CD4-positive, alpha-beta T cell (primary cell): ENCODE measurements around the gene PADI4. TPM values are rescaled to one million over a fixed set of nuclear protein-coding genes. Genes with fewer than 3 reads are reported as not detected.

Experiments
- ATAC-seq: fragments of 200-7000 bp; cut with Tn5 transposase; one replicate; pipeline ENCODE4 v1.10.0; 2022; ENCODE audit warnings: mild to moderate bottlenecking; ENCODE audit not compliant: poor library complexity
- CTCF ChIA-PET: fragments of 350-600 bp; sonication (Branson Sonifier 250); formaldehyde crosslinking; loops from one replicate; lab custom pipeline; 2021; ENCODE audit warnings: antibody characterized with exemption, inconsistent platforms; lab: Charles Lee
- POLR2A ChIA-PET: fragments of 350-600 bp; sonication (Branson Sonifier 250); formaldehyde crosslinking; loops from one replicate; lab custom pipeline; 2021; ENCODE audit warnings: antibody characterized with exemption, inconsistent platforms; lab: Charles Lee
- DNase-seq, 14 experiments: peaks; one replicate each; pipeline ENCODE4 v3.0.0-alpha.2; 2013 to 2020; ENCODE audit warnings: mixed read lengths in 2 of 14
- H3K27ac ChIP-seq, 2 donors: one replicate each; pipeline versions ENCODE4 v1.5.1 to v1.7.0; 2013; ENCODE audit warnings: low read length in 2 of 2, low read depth in 1 of 2, mild to moderate bottlenecking in 1 of 2
- H3K27me3 ChIP-seq, 2 experiments: 1 replicate in 1 of 2; 2 replicates in 1 of 2; pipeline versions ENCODE4 v1.6.1 to v1.7.0; 2013; ENCODE audit warnings: low read length in 2 of 2, control low read depth in 1 of 2, mild to moderate bottlenecking in 1 of 2, moderate library complexity in 1 of 2; ENCODE audit not compliant: insufficient read depth in 2 of 2, control insufficient read depth in 1 of 2
- H3K36me3 ChIP-seq: one replicate; pipeline ENCODE4 v1.6.1; 2013; ENCODE audit warnings: low read length, control low read depth; ENCODE audit not compliant: insufficient read depth
- H3K4me1 ChIP-seq: one replicate; pipeline ENCODE4 v1.6.1; 2013; ENCODE audit warnings: low read length, control low read depth; ENCODE audit not compliant: insufficient read depth
- H3K4me3 ChIP-seq: one replicate; pipeline ENCODE4 v1.5.1; 2013; ENCODE audit warnings: mild to moderate bottlenecking, low read length, moderate library complexity
- H3K9me3 ChIP-seq, 2 experiments: 1 replicate in 1 of 2; 2 replicates in 1 of 2; pipeline versions ENCODE4 v1.6.1 to v1.7.0; 2013; ENCODE audit warnings: low read length in 2 of 2, mild to moderate bottlenecking in 2 of 2, control low read depth in 1 of 2, moderate library complexity in 1 of 2; ENCODE audit not compliant: control insufficient read depth in 1 of 2, insufficient read depth in 1 of 2
- H3K27ac Mint-ChIP-seq: one replicate; pipeline ENCODE4 v1.8.0; 2020; ENCODE audit warnings: mixed read lengths
- H3K27me3 Mint-ChIP-seq: one replicate; pipeline ENCODE4 v1.8.0; 2021; ENCODE audit warnings: mixed read lengths
- H3K36me3 Mint-ChIP-seq: one replicate; pipeline ENCODE4 v1.8.0; 2021; ENCODE audit warnings: low read depth, mixed read lengths
- H3K4me1 Mint-ChIP-seq: one replicate; pipeline ENCODE4 v1.8.0; 2021; ENCODE audit warnings: low read depth, mixed read lengths
- H3K4me3 Mint-ChIP-seq: one replicate; pipeline ENCODE4 v1.8.0; 2020; ENCODE audit warnings: mild to moderate bottlenecking, mixed read lengths
- H3K9me3 Mint-ChIP-seq: one replicate; pipeline ENCODE4 v1.8.0; 2020; ENCODE audit warnings: mixed read lengths
- CTCF ChIP-seq: fragments of 200-600 bp; IDR thresholded peaks from one replicate; pipeline ENCODE4 v1.8.0; 2022; ENCODE audit warnings: antibody characterized with exemption, mild to moderate bottlenecking
- intact Hi-C, 2 experiments: fragments of 100-400 bp; cut with DNase I in 1 of 2; cut with micrococcal nuclease in 1 of 2; formaldehyde crosslinking; loops; one replicate each; pipeline versions ENCODE4 v1.15.1 to v1.9.0; 2023 to 2025; cut with DNase I, micrococcal nuclease
- total RNA-seq, 174 experiments: library from RNA in 2 of 174; stranded (reverse) in 2 of 174; gene quantifications; one replicate each; pipeline ENCODE4 v1.2.3 and lab custom pipeline; 2021 to 2026

The PADI4 gene
- total RNA-seq, 2 experiments from 2014 or later: 0.41 to 0.75 TPM

DNA sequence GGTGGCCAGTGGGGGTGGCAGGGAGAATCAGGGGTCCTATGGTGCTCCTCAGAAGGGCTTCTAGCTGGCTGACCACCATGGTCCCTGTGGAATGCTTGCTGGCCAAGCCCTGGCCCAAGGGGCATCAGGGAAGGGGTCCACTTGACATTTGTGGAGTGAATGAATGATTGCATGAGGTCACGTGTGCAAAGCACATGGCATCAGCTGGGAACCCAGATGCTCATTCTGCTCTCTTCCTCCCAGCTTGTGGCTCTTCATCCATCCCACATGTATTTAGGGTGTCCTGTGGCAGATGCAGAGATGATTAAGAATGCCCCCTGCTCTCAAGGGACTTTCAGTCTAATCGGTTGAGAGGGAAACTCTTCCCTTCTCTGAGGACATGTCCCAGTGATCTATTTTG, 27.1 kb upstream of the PADI4 start:
- no peaks in the 10 kb centered on the region for H3K27me3 ChIP-seq
- intact Hi-C loops: no loop called here
- H3K9me3 ChIP-seq: no peaks in the 10 kb centered on the region
- no peak for TF ChIP-seq CTCF
- H3K4me1 Mint-ChIP-seq: no peaks in the 10 kb centered on the region
- no peak for ATAC-seq
- H3K36me3 Mint-ChIP-seq: no peaks in the 10 kb centered on the region
- H3K4me1 ChIP-seq: no peaks in the 10 kb centered on the region
- ChIA-PET POLR2A (no interaction called here), CTCF (no interaction called here)
- no peak overlapping the region for H3K27ac ChIP-seq
- no peak overlapping the region for H3K4me3 ChIP-seq
- no peak for DNase-seq
- peaks cover 26% of the 10 kb centered on the region for H3K27me3 Mint-ChIP-seq
- H3K36me3 ChIP-seq: no peaks in the 10 kb centered on the region
- H3K4me3 Mint-ChIP-seq: no peak overlapping the region
- H3K27ac Mint-ChIP-seq: no peak overlapping the region
- H3K9me3 Mint-ChIP-seq: no peaks in the 10 kb centered on the region

DNA sequence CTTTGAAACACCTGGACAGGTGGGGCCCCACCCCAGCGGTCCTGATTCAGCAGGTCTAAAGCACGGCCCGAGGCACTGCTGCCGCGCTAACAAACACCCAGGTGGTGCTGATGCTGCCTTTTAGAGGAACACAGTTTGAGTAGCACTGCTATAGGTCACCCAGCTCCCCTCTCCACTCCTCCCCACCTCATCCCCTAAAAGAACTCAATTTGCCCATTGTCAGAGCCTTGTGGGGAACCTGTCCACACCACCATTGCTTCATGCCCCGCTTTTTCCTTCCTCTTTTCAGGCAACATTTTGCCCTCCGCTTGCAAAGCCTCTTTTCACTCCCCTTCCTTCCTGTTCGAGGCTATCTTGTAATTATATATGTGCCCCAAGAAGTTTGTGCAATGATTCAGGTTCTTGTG, 26.2 kb upstream of the PADI4 start:
- H3K4me1 Mint-ChIP-seq: no peaks in the 10 kb centered on the region
- TF ChIP-seq CTCF: no peak
- H3K9me3 Mint-ChIP-seq: no peaks in the 10 kb centered on the region
- DNase-seq: peak in 3 of 14 experiments; percentile 15 to 36 (median 19)
- POLR2A ChIA-PET: no interaction called here
- peaks cover 30% of the 10 kb centered on the region for H3K27me3 Mint-ChIP-seq
- H3K36me3 Mint-ChIP-seq: no peaks in the 10 kb centered on the region
- no peak overlapping the region for H3K4me3 Mint-ChIP-seq
- CTCF ChIA-PET: no interaction called here
- ATAC-seq: no peak
- Histone ChIP-seq H3K4me3 (no peak overlapping the region), H3K27ac (no peak overlapping the region), H3K4me1 (no peaks in the 10 kb centered on the region), H3K36me3 (no peaks in the 10 kb centered on the region), H3K9me3 (no peaks in the 10 kb centered on the region), H3K27me3 (no peaks in the 10 kb centered on the region)
- intact Hi-C loops: no loop called here
- H3K27ac Mint-ChIP-seq: no peak overlapping the region

DNA sequence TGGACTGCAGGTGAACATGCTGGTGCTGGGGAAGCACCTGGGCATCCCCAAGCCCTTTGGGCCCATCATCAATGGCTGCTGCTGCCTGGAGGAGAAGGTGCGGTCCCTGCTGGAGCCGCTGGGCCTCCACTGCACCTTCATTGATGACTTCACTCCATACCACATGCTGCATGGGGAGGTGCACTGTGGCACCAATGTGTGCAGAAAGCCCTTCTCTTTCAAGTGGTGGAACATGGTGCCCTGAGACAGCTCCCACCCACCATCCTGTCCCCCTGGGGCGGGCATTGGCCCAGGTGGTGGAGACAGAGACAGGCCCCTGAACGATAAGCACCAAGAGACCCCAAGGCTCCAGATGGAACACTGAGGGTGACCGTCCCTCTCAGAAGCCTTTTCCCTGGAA, 25.2 kb upstream of the PADI4 start:
- no peaks in the 10 kb centered on the region for H3K4me1 Mint-ChIP-seq
- DNase-seq (no peak), ATAC-seq (no peak)
- H3K36me3 ChIP-seq: no peaks in the 10 kb centered on the region
- peaks cover 30% of the 10 kb centered on the region for H3K27me3 Mint-ChIP-seq
- no peak overlapping the region for H3K4me3 Mint-ChIP-seq
- H3K4me3 ChIP-seq: no peak overlapping the region
- no peaks in the 10 kb centered on the region for H3K9me3 ChIP-seq
- ChIA-PET POLR2A (no interaction called here), CTCF (no interaction called here)
- H3K4me1 ChIP-seq: no peaks in the 10 kb centered on the region
- no peaks in the 10 kb centered on the region for H3K36me3 Mint-ChIP-seq
- TF ChIP-seq CTCF: no peak
- H3K27ac ChIP-seq: no peak overlapping the region
- H3K27me3 ChIP-seq: no peaks in the 10 kb centered on the region
- intact Hi-C loops: no loop called here
- H3K9me3 Mint-ChIP-seq: no peaks in the 10 kb centered on the region
- H3K27ac Mint-ChIP-seq: no peak overlapping the region
